G401.6 (cell line): ENCODE results near the gene ABCC8.

Experiments
- FAIRE-seq: peaks from 2 replicates; lab custom pipeline; 2012; peaks lifted over from hg19 to GRCh38; lab: Jason Lieb, UNC

Gene ABCC8

DNA sequence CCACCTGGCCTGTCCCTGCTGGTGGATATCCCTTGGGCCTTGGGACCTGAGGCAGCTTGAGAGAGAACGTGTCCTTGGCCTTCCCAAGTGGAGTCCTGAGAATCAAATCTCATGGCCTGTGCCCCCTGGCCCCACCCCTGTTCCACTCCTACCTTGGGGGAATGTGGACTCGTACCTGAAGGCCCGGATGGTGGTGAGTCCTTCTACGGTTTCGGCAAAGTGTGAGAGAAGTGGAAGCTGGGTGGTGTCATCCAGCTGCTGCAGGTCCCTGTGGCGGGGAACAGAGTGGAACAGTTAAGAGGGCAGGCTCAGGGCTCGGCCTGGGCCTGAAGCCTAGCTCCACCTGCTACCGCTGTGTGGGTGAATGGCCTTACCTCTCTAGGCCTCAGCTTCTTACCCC, 74.2 kb downstream of the ABCC8 start:
- no peak for FAIRE-seq

DNA sequence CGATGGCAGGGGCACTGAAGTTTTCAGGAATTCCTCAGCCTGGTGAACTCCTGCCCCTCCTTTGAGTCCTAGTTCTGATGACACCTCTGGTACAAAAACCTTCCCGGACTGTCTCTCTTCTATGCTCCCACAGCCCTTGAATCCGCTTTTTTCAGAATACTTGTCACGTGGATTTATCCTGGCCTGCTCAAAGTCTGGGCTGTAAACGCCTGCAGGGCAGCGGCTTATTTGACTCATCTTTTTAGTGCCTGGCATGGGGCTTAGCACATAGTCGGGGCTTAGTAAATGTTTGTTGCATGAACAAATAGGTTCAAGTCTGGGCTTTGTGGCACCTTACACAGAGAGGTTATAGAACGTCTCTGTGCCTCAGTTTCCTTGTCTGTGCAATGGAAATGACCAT, 74.8 kb downstream of the ABCC8 start:
- FAIRE-seq: no peak

DNA sequence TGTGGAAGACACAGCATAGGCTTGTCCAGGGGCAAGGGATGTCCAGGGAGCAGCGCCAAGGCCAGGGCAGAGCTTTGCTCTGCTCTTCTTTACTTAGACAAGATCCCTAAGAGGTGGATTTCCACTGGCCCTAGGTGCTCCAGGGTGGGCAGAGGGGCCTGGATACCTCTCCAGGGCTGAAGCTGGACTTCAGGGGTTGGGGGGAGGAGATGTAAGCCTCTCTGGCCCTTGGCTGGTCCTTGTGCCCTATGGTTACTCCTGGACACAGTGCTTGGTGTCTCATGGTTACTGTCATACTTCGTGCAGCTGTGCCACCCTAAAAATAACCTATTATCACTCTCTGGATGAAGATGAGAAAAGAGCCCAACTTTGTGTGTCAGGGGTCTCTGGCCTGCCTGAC, 75.3 kb downstream of the ABCC8 start:
- no peak for FAIRE-seq

DNA sequence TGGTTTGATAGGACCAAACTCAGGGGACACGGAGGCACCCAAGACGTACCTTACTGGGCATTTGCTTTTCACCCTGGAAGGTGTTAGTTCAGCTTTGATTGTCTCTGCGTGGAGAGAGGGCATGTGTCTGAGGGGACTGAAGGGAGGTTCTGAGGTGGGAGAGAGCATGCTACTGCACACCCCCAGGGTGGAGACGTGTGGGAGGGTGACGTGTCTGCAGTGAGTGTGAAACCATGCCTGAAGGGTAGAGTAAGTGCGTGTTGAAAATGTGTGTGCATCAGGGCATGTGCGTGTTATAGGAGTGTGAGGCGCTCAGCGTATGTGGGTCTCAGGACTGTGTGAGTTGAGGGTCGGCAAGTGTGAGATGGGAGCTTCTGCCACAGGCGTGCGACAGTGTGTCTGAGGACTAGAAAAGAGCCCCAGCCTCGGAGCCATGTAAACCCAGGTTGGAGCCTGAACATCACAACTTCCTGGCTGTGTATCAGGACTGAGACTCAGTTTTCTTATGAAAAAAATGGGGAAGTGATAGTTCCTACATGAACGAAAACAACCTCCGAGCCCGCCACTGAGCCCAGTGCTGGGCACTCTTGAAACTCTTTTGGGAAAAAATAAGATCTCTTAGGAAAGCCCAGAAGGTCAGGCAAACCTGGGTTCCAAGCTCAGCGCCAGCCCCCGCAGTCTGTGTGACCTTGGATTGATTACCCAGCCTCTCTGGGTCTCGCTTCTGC, 76.4 kb downstream of the ABCC8 start:
- FAIRE-seq: no peak

DNA sequence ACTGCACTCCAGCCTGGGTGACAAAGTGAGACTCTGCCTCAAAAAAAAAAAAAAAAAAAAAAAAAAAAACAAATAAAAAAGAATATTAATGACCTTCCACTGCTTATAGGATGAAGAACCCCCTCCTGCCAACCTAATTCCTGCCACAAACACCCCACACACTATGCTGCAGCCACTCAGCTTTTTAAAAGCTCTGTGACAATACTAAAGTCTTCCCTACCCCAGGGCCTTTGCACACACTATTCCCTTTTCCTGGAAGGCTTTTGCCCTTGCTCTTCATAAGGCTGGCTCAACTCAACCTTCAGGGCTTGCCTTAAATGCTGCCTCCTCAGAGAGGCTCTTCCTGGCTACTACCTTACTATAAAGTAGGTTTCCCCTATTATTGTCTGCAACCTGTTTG, 77.4 kb downstream of the ABCC8 start:
- FAIRE-seq: no peak

DNA sequence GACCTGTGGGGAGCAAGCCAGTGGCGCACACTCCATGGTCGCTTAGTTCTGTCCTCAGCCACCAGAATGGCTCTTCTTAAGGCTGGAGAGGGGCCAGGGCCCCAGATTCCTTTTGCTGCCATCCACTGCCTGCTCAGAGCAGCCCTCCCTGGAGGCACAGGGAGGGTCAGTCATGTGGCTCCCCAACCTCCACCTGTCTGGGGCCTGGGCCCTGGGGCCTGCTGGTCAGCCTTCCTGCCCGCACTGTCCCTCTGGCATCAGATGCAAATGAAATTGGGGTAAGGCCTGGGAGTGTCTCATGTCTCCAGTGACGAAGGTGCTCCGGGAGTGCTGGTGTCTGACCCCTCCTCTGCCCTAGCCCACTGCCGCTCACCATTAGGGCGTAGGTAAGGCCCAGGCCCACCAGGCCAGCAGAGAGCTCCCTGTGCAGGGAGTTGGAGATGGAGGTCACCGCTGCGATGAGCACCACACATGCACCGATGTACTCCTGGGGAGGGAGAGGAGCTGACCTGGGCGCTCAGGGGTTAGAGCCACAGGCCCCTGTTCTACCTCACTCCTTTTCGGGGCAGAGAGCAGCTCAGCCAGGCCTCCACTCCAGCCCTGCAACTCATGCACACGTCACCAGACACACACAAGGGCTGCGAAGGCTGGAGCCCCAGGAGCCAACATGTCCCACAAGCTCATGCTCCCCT, 79.2 kb downstream of the ABCC8 start:
- FAIRE-seq: no peak

DNA sequence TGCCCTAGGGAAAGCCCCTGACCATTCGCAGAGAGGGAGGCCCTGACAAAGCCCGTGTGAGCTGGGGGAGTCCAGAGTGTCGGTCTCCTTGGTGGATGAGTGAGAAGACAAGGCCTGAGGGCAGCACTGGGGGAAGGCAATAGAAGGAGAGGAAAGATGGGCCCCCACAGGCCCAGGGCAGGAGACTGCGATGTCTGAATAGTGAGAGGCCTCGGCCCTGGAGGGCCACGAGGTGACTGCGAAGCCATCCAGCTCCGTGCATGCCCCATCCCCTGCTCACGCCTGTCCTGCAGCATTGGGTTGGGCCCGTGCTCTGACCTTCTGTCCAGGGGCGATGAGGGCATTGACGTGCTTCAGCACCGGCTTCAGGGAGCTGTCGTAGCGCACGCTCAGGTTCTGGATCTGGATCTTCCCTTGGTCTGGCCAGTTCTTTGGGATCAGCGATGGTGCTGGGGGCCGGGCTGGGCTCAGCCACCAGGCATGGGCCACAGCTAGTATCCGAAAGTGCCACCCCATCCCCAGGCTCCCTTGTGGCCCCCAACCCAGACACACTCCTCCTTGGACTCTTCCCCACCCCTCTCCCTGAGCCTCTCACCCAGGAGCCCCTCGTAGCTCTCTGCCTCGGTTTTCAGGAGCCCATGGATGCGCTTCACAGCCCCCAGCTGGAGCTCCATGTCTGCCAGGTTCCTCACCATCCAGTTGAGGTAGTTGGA, 79.9 kb downstream of the ABCC8 start:
- FAIRE-seq: no peak

DNA sequence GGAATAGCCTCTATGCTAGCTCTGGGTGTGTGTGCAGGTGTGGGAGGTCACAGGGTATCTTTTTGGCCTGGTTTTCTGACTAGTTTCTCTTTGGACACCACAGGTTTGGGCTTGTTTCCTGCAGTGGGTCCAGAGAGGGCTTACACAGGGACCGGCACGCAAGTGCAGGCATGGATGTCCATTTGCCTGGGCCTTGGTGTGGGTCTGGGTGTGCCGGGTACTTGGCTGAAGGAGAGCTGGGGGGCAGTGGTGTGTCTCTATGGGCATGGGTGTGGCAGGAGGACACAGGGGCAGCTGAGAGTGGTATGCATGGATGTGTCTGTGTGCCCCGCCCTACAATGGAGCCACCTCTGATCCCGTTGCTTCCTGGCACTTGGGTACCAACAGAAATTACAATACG, 80.7 kb downstream of the ABCC8 start:
- no peak for FAIRE-seq

DNA sequence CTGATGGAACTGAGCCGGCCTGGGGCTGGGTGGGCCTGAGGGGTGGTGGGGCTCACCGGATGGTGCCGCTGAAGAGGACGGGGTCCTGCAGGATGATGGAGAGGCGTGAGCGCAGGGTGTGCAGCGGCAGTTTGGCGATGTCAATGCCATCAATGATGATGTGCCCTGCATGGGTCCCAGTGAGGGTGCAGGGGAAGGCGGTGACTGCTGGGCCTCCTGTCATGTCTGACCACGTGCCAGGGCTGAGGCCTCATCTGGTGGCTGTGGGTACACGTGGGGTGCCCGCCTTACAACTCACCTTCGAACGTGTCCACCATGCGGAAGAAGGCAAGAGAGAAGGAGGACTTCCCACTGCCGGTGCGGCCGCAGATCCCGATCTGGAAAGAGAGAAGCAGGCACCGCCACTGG, 81.1 kb downstream of the ABCC8 start:
- FAIRE-seq: no peak

DNA sequence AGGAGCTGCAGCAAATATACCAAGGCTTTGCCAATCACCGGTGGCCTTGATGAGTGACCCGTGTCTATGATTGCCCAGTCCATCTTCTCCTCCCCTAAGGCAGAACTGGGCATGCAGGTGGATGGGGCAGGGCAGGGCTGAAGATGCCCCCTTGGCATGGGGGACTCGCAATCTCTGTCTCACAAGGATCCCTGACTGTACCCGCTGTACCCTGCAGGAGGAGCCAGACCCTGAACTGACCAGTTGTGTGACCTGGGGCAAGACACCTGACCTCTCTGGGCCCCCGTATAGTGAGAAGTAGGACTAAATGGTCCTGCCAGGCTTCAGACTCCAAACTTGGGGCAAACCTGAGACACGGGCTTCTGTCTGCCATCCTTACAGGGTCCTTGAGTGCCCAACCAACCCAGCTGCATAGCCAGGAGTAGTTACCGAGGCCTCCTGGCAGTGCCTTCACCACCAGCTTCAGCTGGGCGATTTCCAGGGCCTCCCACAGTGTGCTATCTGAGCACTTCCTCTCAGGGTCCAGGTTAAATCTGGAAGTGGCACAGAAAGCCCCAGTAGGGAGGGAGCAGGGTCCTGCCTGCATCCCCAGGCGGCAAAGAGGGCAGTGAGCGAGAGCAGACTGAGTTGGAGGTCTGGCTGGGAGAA, 81.8 kb downstream of the ABCC8 start:
- no peak for FAIRE-seq

DNA sequence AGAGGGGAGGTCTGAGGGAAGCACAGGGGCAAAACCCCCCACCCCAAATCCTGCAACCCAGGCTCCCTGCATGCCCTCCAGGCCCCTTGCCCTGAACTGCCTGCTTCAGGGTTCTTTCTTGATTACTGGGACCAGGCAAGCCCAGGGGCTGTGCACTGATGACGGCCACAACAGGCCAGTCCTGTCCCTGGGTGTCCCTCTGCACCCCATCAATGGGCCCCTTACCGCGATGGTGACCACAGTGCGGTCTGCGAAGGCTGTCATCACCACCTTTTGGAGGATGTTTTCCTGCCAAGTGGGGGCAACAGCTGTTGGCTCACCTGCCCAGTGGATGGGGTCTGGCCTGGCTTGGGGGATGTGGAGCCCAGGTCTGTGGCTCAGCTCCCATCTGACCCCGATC, 83.2 kb downstream of the ABCC8 start:
- FAIRE-seq: no peak

DNA sequence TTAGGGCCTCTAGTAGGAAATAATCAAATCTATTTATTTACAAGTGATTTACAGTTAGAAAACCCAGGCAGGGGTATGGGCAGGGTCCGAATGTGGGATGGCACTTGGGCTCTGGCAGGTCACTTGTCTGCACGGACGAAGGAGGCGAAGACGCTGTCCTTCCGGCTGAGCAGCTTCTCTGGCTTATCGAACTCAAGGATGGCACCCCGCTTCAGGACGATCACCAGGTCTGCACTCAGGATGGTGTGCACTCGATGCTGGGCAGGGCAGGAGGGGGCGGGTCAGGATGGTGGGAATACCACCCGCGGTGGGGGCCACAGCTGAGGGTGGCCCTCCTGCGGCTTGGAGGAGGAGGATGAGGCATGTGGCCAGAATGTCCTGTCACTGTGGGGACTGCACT, 83.8 kb downstream of the ABCC8 start:
- no peak for FAIRE-seq

DNA sequence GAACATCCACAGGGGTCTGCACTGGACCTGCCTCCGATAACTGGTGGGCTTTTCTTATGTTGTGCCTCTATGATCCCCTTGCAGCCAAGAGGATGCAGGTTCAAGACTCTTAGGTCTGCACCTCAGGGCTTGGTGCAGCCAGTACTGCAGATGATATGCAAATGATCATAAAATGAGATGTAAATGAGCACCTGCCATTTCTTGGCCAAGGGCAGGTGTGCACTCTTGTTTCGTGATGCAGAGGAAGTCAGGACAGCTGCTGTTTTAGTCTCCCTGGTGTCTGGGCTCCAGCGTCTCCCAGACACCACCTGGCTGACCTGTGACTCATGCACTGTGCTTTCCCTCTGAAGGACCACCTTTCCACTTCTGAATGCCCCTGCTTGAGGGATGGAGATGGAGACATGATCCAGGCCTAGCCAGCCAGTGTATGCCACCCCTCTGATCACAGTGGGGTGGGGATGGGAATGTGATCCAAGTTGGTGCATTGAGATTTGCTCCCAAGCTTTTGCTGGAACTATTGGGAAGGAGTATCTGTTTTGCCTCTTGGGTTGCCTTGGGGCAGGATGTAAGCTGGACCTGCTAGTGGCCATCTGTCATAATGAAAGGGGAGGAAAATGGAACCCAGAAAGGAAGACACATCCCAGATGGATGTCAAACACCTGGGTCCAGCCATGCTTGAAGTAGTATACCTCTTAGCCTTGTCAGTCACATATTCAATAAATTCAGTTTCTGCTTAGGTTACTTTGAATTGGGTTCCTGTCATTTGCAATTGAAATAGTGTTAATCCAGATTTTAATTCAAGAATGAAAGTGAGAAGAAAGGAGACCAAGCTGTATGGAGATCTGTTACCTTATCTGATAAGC, 84.9 kb downstream of the ABCC8 start:
- no peak for FAIRE-seq

DNA sequence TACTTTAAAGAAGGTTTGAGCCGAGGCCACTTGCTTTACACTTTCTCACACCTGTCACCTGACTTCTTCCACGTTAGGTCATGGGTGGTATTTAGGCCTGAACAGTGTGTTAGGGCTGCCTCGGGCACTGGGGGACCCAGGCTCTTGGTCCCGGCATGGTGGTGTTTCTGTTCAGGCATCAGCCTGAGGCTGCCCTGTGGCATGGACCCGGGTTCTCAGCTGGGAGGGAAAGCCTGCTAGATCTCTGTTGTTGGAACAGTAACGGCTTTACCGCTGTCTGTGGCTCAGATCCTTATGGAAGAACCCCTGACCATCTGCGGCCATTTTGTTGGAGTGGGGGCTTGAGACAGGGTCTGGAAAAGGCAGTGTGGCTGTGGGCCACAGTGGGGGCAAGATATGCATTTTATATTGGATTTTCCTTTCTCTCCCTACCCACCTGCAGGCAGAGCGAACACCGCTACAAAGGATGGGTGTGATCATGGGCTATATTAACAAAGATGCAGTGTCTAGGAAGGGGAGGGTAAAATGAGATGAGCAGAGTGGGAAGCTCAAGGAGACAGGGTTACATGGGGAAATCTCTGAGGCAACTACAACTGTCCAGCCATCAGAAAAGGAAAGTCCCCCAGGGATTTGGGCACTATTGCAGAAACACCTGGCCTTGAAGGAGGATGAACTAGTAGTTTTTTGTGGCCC, 86.5 kb downstream of the ABCC8 start:
- no peak for FAIRE-seq

DNA sequence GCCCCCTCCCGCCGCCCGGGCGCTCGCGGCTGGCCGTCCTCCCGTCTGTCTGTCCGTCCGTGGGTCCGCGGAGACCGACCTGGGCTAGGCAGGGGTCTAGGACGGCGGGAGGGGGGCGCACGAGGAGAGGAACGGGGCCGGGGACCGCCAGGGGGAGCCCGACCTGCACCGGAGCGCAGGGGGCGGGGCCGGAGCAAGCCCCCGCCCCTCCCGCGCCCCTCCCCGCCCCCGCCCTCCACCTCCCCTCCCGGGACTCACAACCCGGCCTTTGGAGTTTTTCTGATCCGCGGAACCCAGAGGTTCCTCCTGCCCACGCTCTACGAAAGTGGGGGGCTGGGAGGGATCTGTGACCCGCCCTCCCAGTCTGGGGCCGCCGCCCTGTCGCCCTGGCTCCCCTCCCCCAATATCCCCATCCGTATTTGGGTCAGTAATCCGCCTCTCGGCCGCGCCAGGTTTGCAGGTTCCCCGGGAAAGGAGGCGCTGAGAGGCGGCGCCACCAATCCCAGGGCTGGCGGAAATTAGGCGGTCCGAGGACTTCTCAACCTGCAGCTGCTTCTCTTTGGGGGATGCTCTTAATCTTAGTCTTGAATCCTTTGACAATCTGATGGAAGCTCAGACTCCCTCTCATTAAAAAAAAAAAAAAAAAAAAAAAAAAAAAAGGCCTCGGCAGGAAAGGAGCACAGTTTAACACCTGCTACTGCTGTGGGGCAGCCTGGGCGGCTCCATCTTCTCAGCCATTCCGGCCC, 87.3 kb downstream of the ABCC8 start:
- no peak for FAIRE-seq

DNA sequence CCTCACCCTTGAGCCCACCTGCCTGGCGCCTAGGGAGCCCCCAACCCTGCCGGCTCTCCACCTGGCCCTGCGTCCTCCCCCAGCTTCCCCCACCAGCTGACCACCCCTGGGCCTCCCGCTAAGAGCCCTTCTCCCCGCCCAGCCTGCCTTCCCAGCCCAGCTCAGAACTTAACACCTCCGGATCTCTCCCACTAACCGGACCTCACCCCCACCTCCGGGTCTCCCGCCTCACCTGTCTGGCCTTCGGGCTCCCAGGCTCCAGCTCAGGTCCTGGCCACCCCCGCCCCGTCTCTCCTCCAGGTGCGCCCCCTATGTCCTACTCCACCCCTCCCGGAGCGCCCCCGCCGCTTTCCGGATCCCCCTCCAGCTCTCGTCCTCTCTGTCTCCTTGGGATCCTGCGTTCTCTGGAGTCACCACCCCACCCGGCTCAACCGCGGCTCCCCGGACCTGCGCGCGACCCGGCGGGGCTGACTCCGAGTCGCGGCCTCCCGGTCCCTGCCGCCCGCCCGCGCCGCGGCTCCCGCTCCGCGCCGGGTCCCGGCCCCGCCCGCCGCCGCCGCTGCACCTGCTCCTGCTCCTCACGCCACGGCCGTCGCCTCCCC, 87.9 kb downstream of the ABCC8 start, which contains the start of gene KCNJ11:
KCNJ11 (minus strand) TSS at position 51 of the 602 bp plus-strand sequence. CDS start 568 bp downstream, outside the sequence.
- FAIRE-seq: no peak

DNA sequence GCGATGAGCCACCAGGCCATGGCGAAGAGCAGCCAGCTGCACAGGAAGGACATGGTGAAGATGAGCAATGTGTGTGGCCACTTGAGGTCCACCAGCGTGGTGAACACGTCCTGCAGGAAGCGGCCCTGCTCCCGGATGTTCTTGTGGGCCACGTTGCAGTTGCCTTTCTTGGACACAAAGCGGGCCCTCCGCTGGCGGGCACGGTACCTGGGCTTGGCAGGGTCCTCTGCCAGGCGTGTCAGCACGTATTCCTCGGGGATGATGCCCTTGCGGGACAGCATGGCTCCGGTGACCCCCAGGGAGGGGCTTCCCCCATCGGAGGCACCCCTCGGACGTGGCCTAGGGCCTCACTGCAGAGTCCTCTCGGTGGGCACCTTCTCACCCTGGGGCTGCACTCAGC, 88.8 kb downstream of the ABCC8 start:
- no peak for FAIRE-seq

DNA sequence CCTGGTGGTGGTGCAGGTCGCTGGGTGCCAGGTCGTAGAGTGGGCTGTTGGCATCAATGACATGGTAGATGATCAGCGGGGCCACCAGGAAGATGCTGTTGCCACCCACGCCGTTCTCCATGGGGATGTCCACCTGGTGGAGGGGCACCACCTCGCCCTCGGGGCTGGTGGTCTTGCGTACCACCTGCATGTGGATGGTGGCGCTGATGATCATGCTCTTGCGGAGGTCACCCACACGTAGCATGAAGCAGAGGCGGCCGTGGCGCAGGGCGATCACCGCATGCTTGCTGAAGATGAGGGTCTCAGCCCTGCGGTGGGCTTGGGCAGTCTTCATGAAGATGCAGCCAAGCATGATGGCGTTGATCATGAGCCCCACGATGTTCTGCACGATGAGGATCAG, 89.4 kb downstream of the ABCC8 start:
- FAIRE-seq: no peak

DNA sequence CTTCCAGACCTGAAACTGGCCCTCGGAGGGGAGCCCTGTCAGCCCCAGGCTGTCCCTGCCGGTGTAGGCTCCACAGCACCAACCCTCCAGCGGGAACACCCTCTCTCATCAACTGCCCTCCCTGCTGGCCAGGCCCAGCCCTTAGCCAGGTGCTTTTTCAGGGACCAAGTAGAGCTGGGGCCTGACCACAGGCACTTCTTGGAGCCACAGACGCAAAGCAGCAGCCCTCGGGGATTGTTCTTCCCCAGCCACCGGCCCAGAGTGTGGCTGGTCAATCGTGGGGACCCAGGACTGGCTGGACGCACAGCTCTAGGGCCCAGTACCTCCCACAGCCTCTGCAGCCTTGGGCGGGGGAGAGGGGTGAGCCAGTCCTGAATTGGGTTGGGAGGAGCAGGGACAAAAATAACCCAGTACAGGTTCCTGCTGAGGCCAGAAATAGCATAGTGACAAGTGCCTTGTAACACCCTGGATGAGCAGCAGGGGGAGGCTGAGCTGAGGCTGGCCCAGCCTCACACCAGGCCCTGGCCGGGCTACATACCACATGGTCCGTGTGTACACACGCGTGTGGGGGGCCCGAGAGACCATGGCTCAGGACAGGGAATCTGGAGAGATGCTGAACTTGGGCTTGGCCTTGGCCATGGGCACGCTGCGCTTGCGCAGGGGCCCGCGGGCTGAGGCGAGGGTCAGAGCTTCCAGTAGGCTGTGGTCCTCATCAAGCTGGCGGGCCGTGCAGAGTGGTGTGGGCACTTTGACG, 90.1 kb downstream of the ABCC8 start:
- no peak for FAIRE-seq
